ENCODE data around the gene ACSL4. TPM values are rescaled to one million over a fixed set of nuclear protein-coding genes. Genes with fewer than 3 reads are reported as not detected.

The ACSL4 gene
- total RNA-seq, 2 donors from 2014 or later = 22.9 to 118 TPM

DNA sequence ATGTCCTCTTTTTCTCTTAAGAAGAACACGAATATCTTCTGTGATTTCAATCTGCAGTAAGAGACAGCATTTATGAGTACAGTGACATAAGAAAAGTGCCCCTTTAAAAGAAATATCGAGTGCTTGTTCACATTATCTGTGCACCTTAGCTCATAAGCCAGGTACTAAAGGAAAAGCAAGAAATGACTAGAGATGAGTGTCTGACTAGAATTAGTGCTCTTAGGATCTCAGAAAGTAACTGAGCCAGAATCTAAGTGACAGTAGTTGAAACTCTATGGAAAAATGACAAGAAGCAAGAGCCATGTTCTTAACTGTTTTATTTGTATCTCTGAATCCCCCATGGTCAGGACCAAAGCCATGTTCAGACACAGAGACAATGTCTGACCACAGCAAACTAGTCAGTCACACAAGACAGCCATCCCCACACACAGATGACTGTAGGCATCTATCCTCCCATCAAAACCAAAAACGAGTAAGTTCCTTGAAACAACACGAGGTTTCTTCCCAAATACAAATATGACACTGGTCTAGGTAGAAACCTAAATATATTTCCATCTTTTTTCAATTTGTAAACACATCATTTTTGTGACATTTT, 36.8 kb downstream of the ACSL4 start:
- H3K27ac ChIP-seq = no peak overlapping the region
- no peaks in the 10 kb centered on the region for H3K36me3 ChIP-seq
- no peaks in the 10 kb centered on the region for H3K9me3 ChIP-seq
- DNase-seq (ENCODE audit: low spot score) = no peak
- no peaks in the 10 kb centered on the region for H3K4me1 ChIP-seq (replicated peaks)
- TF ChIP-seq POLR2A (IDR thresholded peaks at IDR 0.05) (no peak), POLR2AphosphoS5 (IDR thresholded peaks at IDR 0.05) (no peak)
- TF ChIP-seq, protein P1, sequence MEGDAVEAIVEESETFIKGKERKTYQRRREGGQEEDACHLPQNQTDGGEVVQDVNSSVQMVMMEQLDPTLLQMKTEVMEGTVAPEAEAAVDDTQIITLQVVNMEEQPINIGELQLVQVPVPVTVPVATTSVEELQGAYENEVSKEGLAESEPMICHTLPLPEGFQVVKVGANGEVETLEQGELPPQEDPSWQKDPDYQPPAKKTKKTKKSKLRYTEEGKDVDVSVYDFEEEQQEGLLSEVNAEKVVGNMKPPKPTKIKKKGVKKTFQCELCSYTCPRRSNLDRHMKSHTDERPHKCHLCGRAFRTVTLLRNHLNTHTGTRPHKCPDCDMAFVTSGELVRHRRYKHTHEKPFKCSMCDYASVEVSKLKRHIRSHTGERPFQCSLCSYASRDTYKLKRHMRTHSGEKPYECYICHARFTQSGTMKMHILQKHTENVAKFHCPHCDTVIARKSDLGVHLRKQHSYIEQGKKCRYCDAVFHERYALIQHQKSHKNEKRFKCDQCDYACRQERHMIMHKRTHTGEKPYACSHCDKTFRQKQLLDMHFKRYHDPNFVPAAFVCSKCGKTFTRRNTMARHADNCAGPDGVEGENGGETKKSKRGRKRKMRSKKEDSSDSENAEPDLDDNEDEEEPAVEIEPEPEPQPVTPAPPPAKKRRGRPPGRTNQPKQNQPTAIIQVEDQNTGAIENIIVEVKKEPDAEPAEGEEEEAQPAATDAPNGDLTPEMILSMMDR (IDR thresholded peaks at IDR 0.05) = no peak
- H3K27me3 ChIP-seq (replicated peaks; ENCODE audit: insufficient read depth) = no peaks in the 10 kb centered on the region
- WGBS = 69% methylated on average over 4 of the region's 4 CpGs
- H3K4me3 ChIP-seq = no peak overlapping the region
- intact Hi-C loops (cut with DNase I) = no loop called here

DNA sequence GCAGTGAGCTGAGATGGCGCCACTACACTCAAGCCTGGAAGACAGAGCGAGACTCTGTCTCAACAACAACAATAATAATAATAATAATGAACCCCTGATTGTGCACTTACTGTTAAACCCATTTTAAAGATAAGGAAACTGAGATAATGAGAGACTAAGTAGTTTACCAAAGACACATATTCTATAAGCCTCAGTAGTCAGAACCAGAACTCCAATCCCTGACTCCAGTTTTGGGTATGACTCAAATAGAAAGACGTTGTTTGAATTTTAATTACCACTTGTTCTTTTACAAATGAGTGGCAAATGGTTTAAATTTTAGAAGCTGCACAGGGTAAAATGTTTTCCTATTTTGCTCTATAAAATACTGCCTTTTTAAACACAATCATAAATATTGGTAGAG, 37.4 kb downstream of the ACSL4 start:
- WGBS = 91% methylated on average over 3 of the region's 3 CpGs
- Histone ChIP-seq H3K27ac (no peak overlapping the region), H3K4me1 (replicated peaks) (no peaks in the 10 kb centered on the region), H3K36me3 (no peaks in the 10 kb centered on the region), H3K4me3 (no peak overlapping the region), H3K9me3 (no peaks in the 10 kb centered on the region), H3K27me3 (replicated peaks; ENCODE audit: insufficient read depth) (no peaks in the 10 kb centered on the region)
- intact Hi-C loops (cut with DNase I) = no loop called here
- no peak for DNase-seq (ENCODE audit: low spot score)
- no peak for TF ChIP-seq POLR2AphosphoS5 (IDR thresholded peaks at IDR 0.05)
- TF ChIP-seq POLR2A (IDR thresholded peaks at IDR 0.05) = no peak
- TF ChIP-seq, protein P1 (IDR thresholded peaks at IDR 0.05) = no peak

DNA sequence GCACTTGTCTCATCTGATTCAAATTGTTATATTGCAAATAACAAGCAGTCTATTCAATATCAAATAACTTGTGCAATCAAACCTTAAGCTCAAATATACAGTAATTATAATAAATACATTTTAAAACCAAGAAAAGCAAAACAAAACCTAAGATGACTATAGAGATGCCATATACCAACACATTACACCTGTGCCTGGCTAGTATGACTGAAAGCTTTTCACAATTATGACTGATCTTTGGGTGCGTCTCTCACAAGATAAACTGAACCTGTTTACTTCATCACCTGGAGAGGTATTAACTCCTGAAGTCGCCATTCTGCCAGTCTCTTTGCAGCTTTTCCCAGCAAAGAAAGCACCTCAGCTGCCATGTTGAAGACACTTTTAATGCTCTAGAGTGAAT, 41.3 kb downstream of the ACSL4 start:
- Histone ChIP-seq H3K9me3 (no peaks in the 10 kb centered on the region), H3K4me3 (no peak overlapping the region), H3K4me1 (replicated peaks) (no peaks in the 10 kb centered on the region), H3K27ac (no peak overlapping the region), H3K36me3 (no peaks in the 10 kb centered on the region), H3K27me3 (replicated peaks; ENCODE audit: insufficient read depth) (no peaks in the 10 kb centered on the region)
- intact Hi-C loops (cut with DNase I) = no loop called here
- WGBS = 86% methylated on average over 2 of the region's 2 CpGs
- no peak for DNase-seq (ENCODE audit: low spot score)
- TF ChIP-seq, protein P1 (IDR thresholded peaks at IDR 0.05) = no peak
- TF ChIP-seq POLR2AphosphoS5 (IDR thresholded peaks at IDR 0.05) = no peak
- no peak for TF ChIP-seq POLR2A (IDR thresholded peaks at IDR 0.05)

DNA sequence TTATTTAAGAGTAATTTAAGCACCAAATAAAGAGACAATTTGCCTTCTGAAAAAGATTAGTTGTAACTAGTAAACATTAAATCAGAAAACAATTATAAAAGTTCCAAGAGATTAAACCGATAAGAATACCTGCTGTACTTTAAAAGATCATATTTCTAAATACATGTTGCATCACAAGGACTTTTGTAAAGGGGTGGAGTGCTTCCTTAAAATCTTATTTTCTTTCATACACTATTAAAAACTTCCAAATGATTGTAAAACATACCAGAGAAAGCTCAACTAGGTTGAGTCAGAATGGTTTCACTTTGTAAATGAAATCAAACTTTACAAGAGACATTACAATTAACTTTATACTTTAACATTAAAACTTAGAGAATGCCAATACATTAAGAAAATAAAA, 41.8 kb downstream of the ACSL4 start:
- WGBS = 29% methylated on average over 1 of the region's 1 CpG
- intact Hi-C loops (cut with DNase I) = no loop called here
- Histone ChIP-seq H3K27me3 (replicated peaks; ENCODE audit: insufficient read depth) (no peaks in the 10 kb centered on the region), H3K27ac (no peak overlapping the region), H3K4me3 (no peak overlapping the region), H3K36me3 (no peaks in the 10 kb centered on the region), H3K9me3 (no peaks in the 10 kb centered on the region), H3K4me1 (replicated peaks) (no peaks in the 10 kb centered on the region)
- no peak for DNase-seq (ENCODE audit: low spot score)
- no peak for TF ChIP-seq POLR2A (IDR thresholded peaks at IDR 0.05)
- TF ChIP-seq, protein P1 (IDR thresholded peaks at IDR 0.05) = no peak
- no peak for TF ChIP-seq POLR2AphosphoS5 (IDR thresholded peaks at IDR 0.05)

DNA sequence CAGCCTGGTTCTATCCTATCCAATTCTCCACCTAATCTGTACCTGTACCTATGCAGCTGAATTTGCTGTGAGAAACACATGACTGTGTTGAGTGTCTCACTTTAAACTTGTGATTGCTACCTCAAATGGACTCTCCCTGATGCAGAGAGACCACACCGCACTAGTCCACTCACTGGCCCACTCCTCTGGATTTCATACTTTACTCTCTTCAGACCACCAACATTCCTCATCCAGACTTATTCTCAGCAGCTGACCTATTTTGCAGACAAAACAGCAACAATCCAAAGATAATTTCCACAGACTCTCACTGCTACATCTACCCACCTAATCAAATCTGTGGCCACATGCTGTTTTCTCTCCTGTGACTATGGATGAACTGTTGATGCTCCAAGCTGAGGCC, 45.2 kb downstream of the ACSL4 start:
- no peaks in the 10 kb centered on the region for H3K4me1 ChIP-seq (replicated peaks)
- intact Hi-C loops (cut with DNase I) = no loop called here
- H3K27ac ChIP-seq = no peak overlapping the region
- no peaks in the 10 kb centered on the region for H3K27me3 ChIP-seq (replicated peaks; ENCODE audit: insufficient read depth)
- H3K4me3 ChIP-seq = no peak overlapping the region
- 100% methylated on average over 1 of the region's 1 CpG for WGBS
- no peaks in the 10 kb centered on the region for H3K9me3 ChIP-seq
- TF ChIP-seq, protein P1 (IDR thresholded peaks at IDR 0.05) = no peak
- TF ChIP-seq POLR2AphosphoS5 (IDR thresholded peaks at IDR 0.05) (no peak), POLR2A (IDR thresholded peaks at IDR 0.05) (no peak)
- DNase-seq (ENCODE audit: low spot score) = no peak
- no peaks in the 10 kb centered on the region for H3K36me3 ChIP-seq

Measured in prostate gland (tissue), 2 donors.